ENCODE results near the gene KCNH5. TPM values are rescaled to one million over a fixed set of nuclear protein-coding genes. Genes with fewer than 3 reads are reported as not detected.
"Not testable (repeated sequence)": the region's sequence is repeated elsewhere in the genome, so short reads cannot be mapped to it uniquely, and the experiment has no call there.

The KCNH5 gene
- total RNA-seq, 1 donor from 2014 or later: not detected

- Mint-ChIP-seq H3K27ac (no peak overlapping the region), H3K27me3 (no peaks in the 10 kb centered on the region), H3K4me1 (no peaks in the 10 kb centered on the region), H3K36me3 (ENCODE audit: low read depth) (no peaks in the 10 kb centered on the region), H3K9me3 (peaks cover 3% of the 10 kb centered on the region), H3K4me3 (no peak overlapping the region)
- POLR2A ChIA-PET: no interaction called here
- ATAC-seq (ENCODE audit: low read depth): no peak
- CTCF ChIA-PET: no interaction called here
- intact Hi-C loops (cut with micrococcal nuclease): no loop called here
- TF ChIP-seq CTCF (IDR thresholded peaks at IDR 0.05): no peak
- DNase-seq: no peak
Measured at GRCh38 chr14:62864588-62864987, 180.7 kb downstream of the KCNH5 start.

DNA sequence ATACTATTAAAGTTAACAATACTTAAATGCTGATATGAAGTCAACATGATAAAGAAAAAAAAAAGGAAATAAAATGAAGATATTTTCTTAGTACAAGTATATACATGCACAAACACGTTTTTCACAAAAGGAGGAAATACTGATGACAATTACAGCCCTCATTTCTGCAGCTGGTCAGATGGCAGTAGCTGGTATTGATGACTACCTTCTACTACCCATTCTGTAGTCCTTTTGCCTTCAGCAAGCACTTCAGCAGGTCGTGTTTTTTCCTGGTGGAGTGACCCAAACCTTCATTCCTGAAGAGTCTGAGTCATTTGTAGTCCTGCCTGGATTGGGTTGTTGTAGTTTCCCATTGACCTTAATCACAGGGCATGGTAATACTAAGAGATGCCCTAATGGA, 187.2 kb downstream of the KCNH5 start:
- H3K9me3 Mint-ChIP-seq; intact Hi-C loops (cut with micrococcal nuclease); POLR2A ChIA-PET; ATAC-seq (ENCODE audit: low read depth); H3K4me1 Mint-ChIP-seq; DNase-seq; CTCF ChIA-PET; H3K27ac Mint-ChIP-seq; H3K27me3 Mint-ChIP-seq; H3K36me3 Mint-ChIP-seq (ENCODE audit: low read depth); H3K4me3 Mint-ChIP-seq: not testable (repeated sequence)

DNA sequence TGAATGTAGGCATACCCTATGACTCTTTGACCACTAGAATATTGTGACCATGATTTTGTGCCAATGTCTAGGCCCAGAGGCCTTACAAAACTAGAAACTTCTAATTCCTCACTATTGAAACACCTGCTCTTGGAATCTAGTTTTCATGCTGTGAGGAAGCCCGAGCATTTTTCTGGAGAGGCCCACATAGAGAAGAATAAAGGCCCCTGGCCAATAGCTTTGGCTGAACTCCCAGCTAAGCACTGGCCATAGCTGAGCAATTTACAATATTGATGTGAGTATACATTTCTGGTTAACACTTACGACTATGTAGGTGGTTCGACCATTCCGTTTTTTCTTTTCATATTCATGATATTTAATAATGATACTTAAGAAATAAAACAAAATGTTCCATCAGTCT, 190.3 kb downstream of the KCNH5 start:
- intact Hi-C loops (cut with micrococcal nuclease): no loop called here
- peaks cover 2% of the 10 kb centered on the region for H3K9me3 Mint-ChIP-seq
- no peak overlapping the region for H3K4me3 Mint-ChIP-seq
- no peak for TF ChIP-seq CTCF (IDR thresholded peaks at IDR 0.05)
- POLR2A ChIA-PET: no interaction called here
- CTCF ChIA-PET: no interaction called here
- no peak overlapping the region for H3K27ac Mint-ChIP-seq
- no peaks in the 10 kb centered on the region for H3K4me1 Mint-ChIP-seq
- no peaks in the 10 kb centered on the region for H3K27me3 Mint-ChIP-seq
- H3K36me3 Mint-ChIP-seq (ENCODE audit: low read depth): no peaks in the 10 kb centered on the region
- ATAC-seq (ENCODE audit: low read depth): no peak
- DNase-seq: no peak

- POLR2A ChIA-PET: no interaction called here
- Mint-ChIP-seq H3K36me3 (ENCODE audit: low read depth) (no peaks in the 10 kb centered on the region), H3K9me3 (no peaks in the 10 kb centered on the region), H3K27ac (no peak overlapping the region), H3K27me3 (no peaks in the 10 kb centered on the region), H3K4me3 (no peak overlapping the region), H3K4me1 (no peaks in the 10 kb centered on the region)
- CTCF ChIA-PET: no interaction called here
- intact Hi-C loops (cut with micrococcal nuclease): no loop called here
- no peak for TF ChIP-seq CTCF (IDR thresholded peaks at IDR 0.05)
- DNase-seq (no peak), ATAC-seq (ENCODE audit: low read depth) (no peak)
Measured at GRCh38 chr14:62847168-62847567, 198.1 kb downstream of the KCNH5 start.

- Mint-ChIP-seq H3K4me1 (no peaks in the 10 kb centered on the region), H3K36me3 (ENCODE audit: low read depth) (no peaks in the 10 kb centered on the region), H3K27ac (no peak overlapping the region), H3K9me3 (no peaks in the 10 kb centered on the region), H3K27me3 (no peaks in the 10 kb centered on the region), H3K4me3 (no peak overlapping the region)
- intact Hi-C loops (cut with micrococcal nuclease): no loop called here
- CTCF ChIA-PET: no interaction called here
- no peak for TF ChIP-seq CTCF (IDR thresholded peaks at IDR 0.05)
- no peak for ATAC-seq (ENCODE audit: low read depth)
- POLR2A ChIA-PET: no interaction called here
- DNase-seq: no peak
Measured at GRCh38 chr14:62844546-62844945, 200.7 kb downstream of the KCNH5 start.

DNA sequence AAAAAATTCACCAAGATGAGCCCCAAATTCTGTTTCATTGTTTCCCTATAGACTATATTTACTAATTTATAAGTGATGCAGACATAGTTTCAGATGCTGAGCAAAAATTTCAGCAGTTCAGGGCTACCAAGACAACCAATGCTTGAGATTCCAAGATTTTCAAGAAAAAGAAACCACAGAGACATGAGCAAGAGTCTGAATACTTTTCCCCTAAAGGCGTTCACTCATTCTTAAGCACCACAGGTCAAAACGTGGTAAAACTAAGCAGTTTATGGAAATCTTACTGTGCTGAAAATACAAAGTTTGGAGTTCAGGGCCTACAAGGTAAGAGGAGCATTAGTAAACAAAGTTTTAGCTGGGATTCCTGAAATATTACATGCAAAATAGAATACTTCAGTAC, 221.2 kb downstream of the KCNH5 start:
- ChIA-PET CTCF (no interaction called here), POLR2A (no interaction called here)
- no peaks in the 10 kb centered on the region for H3K27me3 Mint-ChIP-seq
- H3K27ac Mint-ChIP-seq: no peak overlapping the region
- intact Hi-C loops (cut with micrococcal nuclease): no loop called here
- H3K4me1 Mint-ChIP-seq: no peaks in the 10 kb centered on the region
- DNase-seq (no peak), ATAC-seq (ENCODE audit: low read depth) (no peak)
- TF ChIP-seq CTCF (IDR thresholded peaks at IDR 0.05): no peak
- H3K9me3 Mint-ChIP-seq: peaks cover 5% of the 10 kb centered on the region
- no peak overlapping the region for H3K4me3 Mint-ChIP-seq
- no peaks in the 10 kb centered on the region for H3K36me3 Mint-ChIP-seq (ENCODE audit: low read depth)
